ENCODE data around the gene ABTB2.

Gene ABTB2

GRCh38 chr11:34299284-34299972, 58.4 kb downstream of the ABTB2 start:
- no peak for DNase-seq (ENCODE audit: extremely low spot score)
- CTCF ChIA-PET = interaction anchor here (0.9 to 1.5 kb wide), 4 partner anchors 9 to 312 kb away, joined by 3 read pairs; no protein-coding TSS in a partner anchor
- no peak for TF ChIP-seq CTCF (IDR thresholded peaks at IDR 0.05; ENCODE audit: control extremely low read depth, extremely low read depth, low read depth, missing control alignments)
- POLR2A ChIA-PET = no interaction called here

DNA sequence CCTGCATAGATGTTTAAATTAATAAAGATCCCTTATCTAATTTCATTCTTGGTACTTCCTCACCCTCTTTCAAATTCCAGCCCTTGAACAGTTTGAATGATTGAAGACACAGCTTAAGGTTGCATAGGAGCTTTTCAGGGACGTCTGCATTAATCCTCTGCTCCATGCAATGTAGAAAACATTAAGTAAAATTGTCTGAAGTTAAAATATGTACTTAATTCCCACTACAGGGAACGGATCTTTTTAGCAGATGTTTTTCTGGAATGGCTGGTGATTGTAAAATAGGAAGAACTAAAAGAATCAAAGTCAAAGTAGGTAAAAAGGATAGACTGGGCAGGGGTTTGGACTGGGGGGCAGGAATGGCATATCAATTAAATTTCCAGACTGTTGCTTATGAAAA, 58.9 kb downstream of the ABTB2 start:
- no peak for DNase-seq (ENCODE audit: extremely low spot score)
- no peak for TF ChIP-seq CTCF (IDR thresholded peaks at IDR 0.05; ENCODE audit: control extremely low read depth, extremely low read depth, low read depth, missing control alignments)
- CTCF ChIA-PET = interaction anchor here (1.3 kb wide), 1 partner anchor 51 kb away, joined by 3 read pairs; no protein-coding TSS in a partner anchor
- POLR2A ChIA-PET = no interaction called here

DNA sequence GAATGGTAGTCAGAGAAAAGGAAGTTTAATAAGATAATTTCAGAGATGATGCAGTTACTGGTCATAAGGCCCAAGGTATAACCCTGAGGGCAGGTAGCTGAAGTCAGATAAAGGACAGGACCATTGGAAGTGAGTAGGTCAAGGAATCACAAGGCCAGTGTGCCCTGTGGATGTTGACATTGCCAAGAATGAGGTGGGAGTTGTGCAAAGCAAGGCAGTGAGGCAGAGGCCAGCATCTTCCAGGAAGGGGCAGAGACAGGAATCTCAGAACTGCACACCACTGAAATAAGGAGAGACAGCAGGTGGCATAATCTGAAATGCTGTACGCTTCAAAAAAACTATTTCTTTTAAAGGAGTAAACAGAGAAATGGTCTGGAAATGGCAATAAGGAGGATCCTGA, 61.4 kb downstream of the ABTB2 start:
- ChIA-PET POLR2A (no interaction called here), CTCF (interaction anchor here (0.7 to 1.3 kb wide), 5 partner anchors 10 to 122 kb away, joined by 3 to 4 read pairs (median 3); no protein-coding TSS in a partner anchor)
- no peak for TF ChIP-seq CTCF (IDR thresholded peaks at IDR 0.05; ENCODE audit: control extremely low read depth, extremely low read depth, low read depth, missing control alignments)

GRCh38 chr11:34292546-34292945, 65.3 kb downstream of the ABTB2 start:
- CTCF ChIA-PET = no interaction called here
- no peak for TF ChIP-seq CTCF (IDR thresholded peaks at IDR 0.05; ENCODE audit: control extremely low read depth, extremely low read depth, low read depth, missing control alignments)
- POLR2A ChIA-PET = no interaction called here
- no peak for DNase-seq (ENCODE audit: extremely low spot score)

More for the DNA sequence above, 61.4 kb downstream of the ABTB2 start:
- no peak for DNase-seq (ENCODE audit: extremely low spot score)

DNA sequence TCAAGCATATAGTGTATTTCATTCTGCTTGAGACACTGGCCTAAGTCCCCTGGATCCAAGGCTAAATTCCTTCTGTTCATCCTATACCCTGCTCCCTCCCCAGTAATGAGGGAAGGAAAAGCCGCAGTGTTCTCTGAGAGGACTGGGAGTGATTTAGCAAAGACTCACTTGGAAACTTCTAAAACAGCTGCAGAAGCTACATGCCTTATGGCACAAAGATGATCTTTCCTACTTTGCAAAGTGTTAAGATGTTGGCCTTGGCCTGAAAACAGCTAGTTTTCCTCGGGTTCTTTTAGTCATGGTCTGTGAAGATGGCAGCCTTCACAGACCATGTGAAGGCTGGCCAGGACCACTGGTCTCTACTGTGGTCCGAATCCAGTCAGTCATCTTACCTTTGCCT, 65.7 kb downstream of the ABTB2 start:
- ChIA-PET CTCF (no interaction called here), POLR2A (no interaction called here)
- TF ChIP-seq CTCF (IDR thresholded peaks at IDR 0.05; ENCODE audit: control extremely low read depth, extremely low read depth, low read depth, missing control alignments) = no peak

GRCh38 chr11:34290926-34291325, 66.9 kb downstream of the ABTB2 start:
- ChIA-PET CTCF (interaction anchor here (1.2 to 1.5 kb wide), 3 partner anchors 9 to 84 kb away, joined by 3 to 6 read pairs (median 3); no protein-coding TSS in a partner anchor), POLR2A (no interaction called here)
- no peak for DNase-seq (ENCODE audit: extremely low spot score)
- no peak for TF ChIP-seq CTCF (IDR thresholded peaks at IDR 0.05; ENCODE audit: control extremely low read depth, extremely low read depth, low read depth, missing control alignments)

More for the DNA sequence above, 65.7 kb downstream of the ABTB2 start:
- no peak for DNase-seq (ENCODE audit: extremely low spot score)
